Ramos (cell line): ENCODE results near the gene IL12RB1.

ENCODE experiments used
- in situ Hi-C: fragments of 300-500 bp; cut with MboI; formaldehyde crosslinking; loops from one replicate; pipeline ENCODE4 v1.14.3; 2022; ENCODE audit warnings: low sequenced_read_pairs; ENCODE audit not compliant: unreplicated experiment

IL12RB1 gene

DNA sequence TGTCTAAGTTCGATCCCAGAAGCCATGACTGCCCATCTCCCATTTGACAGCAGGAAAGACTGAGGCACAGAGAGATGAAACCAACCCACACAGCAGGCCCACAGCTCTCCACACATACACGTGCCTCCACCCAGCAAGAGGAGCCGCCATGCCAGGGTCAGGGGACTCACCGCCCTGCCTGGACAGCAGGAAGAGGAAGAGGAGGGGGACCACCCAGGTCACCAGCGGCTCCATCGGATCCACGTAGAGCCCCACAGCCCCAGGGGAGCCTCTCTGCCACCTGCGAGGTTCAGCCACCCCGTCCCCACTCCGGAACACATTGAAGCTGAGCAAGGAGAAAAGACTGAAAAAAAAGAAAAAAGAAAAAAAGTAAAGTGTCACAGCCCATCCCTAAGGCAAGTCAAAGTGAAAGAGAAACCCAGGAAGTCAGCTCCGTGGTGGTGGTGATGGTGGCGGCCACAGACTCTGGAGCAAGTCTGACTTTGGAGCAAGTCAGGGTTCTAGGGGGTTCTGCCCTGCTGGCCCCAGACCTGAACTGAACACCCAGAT is at the start of gene IL12RB1:
IL12RB1 (minus strand) TSS at position 345 of the 549 bp plus-strand sequence; CDS start at position 234, 111 bp downstream.
- in situ Hi-C loops: no loop called here

- in situ Hi-C loops: no loop called here
Observed at GRCh38 chr19:18135712-18136584, 49.2 kb upstream of the IL12RB1 start.

DNA sequence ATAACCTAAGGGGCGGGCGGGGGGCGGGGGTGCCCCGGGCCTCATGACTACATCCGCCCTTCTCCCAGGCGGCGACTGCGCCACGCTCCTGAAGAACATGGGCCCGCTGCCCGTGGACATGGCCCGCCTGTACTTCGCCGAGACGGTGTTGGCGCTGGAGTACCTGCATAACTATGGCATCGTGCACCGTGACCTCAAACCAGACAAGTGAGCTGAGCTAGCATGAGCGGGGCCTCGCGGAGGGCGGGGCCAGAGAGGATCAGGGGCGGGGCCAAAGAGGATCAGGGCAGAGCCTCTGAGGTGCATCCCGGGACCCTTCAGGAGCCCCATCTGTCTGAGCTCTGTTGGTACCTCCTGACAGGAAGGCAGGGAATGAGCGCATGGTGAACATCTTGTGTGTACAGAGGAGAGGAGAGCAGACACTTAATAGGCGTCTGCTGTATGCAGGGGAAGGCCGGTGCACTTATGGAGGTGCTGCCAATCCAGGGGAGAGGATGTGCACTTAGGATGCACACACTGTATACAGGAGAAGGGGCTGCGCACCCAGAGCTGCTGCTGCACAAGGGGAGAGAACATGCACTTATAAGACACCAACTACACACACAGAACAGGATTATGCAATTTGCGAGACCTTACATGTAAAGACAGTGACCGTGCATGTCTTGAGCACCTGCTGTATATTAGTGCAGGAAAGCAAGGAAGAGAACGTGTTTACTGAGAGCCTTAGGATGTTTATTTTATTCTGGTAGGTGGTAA is 45.3 kb upstream of the IL12RB1 start:
- in situ Hi-C loops: no loop called here

DNA sequence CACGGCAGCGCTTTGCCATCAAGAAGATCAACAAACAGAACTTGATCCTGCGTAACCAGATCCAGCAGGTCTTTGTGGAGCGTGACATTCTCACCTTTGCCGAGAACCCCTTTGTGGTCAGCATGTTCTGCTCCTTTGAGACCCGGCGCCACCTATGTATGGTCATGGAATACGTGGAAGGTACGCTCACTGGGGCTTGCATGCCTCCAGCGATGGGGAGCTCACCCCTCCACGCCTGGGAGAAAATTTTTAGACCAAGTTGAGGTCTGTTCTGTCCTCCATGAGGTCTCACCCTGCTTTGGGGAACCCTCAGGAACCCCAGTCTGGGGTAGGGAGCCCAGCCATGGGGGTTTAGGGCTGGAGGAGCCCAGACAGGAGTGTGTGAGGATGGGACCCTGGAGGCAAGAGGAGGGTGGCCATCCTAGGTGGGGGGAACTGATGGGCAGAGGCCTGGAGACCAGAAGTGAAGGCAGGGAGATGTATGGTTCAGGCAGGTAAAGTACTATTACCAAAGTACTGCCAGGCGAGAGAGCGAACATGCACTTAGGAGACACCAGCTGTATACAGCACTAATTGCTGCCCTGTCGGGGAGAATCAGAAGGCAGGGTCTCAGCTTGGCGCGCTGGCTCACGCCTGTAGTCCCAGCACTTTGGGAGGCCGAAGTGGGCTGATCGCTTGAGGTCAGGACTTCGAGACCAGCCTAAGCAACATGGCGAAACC is 43.9 kb upstream of the IL12RB1 start:
- in situ Hi-C loops: no loop called here

- in situ Hi-C loops: no loop called here
Observed at GRCh38 chr19:18128805-18129204, 42.1 kb upstream of the IL12RB1 start.

GRCh38 chr19:18128044-18128443 is 41.3 kb upstream of the IL12RB1 start:
- in situ Hi-C loops: no loop called here

DNA sequence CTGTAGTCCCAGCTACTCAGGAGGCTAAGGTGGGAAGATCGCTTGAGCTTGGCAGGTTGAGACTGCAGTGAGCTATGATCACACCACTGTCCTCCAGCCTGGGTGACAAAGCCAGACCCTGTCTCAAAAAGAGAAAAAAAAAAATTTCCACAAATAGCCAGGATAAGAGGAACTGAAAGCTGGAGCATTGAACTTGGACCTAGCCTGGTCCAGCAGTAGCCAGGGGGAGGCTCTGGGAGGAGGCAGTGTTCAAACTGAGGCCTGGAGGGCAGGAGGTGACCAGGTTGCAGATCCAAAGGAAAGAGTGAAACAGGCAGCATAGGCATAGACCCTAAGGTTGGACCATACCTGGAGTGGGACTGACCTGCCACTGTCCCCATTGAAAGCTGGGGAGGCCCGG is 39.4 kb upstream of the IL12RB1 start:
- in situ Hi-C loops: no loop called here

DNA sequence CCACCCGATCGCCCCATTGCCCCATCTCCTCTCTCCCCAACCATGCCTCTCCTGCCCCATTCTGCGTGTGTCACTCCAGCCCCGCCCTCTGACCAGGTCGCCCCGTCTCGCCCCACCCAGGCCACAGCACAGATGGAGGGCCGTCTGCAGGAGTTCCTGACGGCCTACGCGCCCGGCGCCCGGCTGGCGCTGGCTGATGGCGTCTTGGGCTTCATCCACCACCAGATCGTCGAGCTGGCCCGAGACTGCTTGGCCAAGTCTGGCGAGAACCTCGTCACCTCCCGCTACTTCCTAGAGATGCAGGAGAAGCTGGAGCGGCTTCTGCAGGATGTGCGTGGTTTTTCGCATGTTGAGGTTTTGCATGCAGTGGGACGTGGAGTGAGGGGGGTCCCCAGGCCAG is 37.1 kb upstream of the IL12RB1 start:
- in situ Hi-C loops: no loop called here

DNA sequence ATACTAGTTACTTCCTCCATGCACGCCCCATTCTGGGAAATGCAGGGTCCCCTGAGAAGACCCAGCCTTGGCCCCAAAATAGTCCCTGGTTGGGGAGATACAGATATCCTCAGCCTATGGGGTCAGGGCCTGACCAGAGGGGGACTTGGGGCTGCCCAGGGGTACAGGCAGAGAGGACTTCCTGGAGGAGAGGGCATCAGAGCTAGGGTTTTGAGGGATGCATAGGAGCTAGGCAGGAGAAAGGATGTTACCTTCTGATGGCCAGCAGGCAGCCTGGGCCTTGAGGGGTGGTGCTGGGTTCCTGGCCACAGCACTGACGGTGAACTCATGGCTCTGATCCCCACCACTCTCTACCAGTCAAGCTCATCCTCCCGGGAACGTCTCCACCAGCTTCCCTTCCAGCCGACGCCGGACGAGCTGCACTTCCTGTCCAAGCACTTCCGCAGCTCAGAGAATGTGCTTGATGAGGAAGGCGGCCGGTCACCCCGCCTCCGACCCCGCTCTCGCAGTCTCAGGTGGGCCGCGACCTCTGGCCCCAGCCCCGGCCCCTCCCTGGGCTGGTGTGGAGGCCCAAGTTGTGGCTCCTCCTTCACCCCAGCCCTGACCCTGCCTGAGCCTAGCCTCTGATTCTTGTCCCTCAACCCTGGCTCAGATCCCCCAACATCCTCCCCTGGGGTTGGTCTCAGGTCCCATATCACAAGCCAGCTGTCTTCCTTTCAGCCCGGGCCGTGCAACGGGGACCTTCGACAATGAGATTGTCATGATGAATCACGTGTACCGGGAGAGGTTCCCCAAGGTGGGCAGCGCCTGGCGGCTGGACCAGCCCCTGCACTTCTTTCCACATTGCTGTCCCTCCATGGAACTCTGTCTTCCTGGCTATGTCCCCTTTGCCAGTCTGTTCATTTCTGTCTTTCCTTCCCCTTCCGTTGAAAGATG is 36.4 kb upstream of the IL12RB1 start:
- in situ Hi-C loops: no loop called here

DNA sequence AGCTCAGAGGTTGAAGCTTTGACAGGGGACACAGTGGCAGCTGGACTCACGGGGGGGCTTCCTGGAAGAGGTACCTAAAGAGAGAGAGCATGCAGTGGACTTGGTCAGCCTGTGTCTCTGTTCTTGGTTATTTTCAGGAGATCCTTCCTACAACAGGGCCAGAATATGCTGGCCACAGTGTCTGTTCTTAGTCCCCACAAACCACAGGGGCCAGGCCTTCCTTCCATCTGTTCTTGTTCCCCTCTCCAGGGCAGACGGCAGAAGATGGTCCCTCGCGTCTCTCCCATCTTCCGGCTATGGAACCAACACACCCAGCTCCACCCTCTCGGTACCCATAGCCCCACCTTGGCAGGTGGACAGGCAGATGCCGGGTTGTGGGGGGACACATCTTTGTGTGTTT is 35.7 kb upstream of the IL12RB1 start:
- in situ Hi-C loops: no loop called here

DNA sequence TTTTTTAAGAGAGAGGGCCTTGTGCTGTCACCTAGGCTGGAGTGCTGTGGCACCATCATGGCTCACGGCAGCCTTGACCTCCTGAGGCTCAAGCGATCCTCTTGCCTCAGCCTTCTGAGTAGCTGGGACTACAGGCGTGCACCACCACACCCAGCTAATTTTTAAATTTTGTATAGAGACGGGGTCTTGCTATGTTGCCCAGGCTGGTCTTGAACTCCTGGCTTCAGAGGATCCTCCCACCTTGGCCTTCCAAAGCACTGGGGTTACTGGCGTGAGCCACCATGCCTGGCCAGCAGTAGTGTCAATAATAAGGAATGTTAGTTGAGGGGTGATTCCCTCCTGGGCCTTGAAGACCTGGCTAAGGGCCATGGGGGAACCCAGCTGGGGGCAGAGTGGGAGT is 34.4 kb upstream of the IL12RB1 start:
- in situ Hi-C loops: no loop called here

GRCh38 chr19:18120127-18120526 is 33.4 kb upstream of the IL12RB1 start:
- in situ Hi-C loops: no loop called here

DNA sequence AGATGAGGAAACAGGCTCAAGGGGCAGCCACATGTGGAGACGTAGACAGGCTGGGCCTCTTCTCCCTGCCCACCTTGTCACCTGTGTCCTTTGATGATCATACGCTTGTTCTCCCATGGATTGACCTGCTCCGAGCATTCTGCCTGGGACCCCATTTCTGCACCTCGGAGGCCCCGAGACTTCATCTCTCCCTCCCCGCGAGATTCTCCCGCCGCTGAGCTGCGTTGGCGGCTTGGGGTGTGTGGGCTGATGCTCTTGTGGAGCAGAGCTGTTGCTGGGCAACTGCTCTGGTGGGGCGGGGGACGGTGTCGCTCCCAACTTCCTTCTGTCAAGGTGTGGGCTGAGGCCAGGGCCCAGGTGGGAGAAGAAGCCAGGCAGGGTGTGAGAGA is 33.0 kb upstream of the IL12RB1 start:
- in situ Hi-C loops: no loop called here

GRCh38 chr19:18119013-18119716 is 32.4 kb upstream of the IL12RB1 start:
- in situ Hi-C loops: no loop called here

- in situ Hi-C loops: no loop called here
Observed at GRCh38 chr19:18118420-18119012, 31.8 kb upstream of the IL12RB1 start.

GRCh38 chr19:18117692-18118378 is 31.1 kb upstream of the IL12RB1 start:
- in situ Hi-C loops: no loop called here

GRCh38 chr19:18117364-18117691 is 30.6 kb upstream of the IL12RB1 start:
- in situ Hi-C loops: no loop called here

DNA sequence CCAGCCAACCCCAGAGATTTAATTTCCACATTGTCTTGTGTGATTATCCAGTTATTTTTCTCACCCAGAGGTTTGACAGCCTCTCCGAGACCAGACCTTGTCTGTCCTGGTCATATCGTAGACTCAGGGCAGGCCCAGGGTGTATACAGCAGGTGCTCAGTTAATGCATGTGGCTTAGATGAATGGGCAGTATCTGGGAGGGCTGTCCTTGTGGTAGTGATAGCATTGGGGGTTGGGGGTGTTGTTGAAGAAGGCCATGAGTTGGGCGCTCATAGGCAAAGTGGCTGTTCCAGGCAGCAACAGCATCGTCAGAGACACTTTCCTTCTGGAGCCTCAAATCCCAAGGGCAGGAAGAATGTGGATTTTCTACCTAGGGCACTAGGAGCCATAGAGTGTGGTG is 27.7 kb upstream of the IL12RB1 start:
- in situ Hi-C loops: no loop called here
